Measurements from ENCODE around the gene CKM.
"Not testable (repeated sequence)": the region's sequence is repeated elsewhere in the genome, so short reads cannot be mapped to it uniquely, and the experiment has no call there.

CKM gene

GRCh38 chr19:45348367-45349125, 25.9 kb upstream of the CKM start:
- no peak for DNase-seq

GRCh38 chr19:45347570-45348366, 25.1 kb upstream of the CKM start:
- DNase-seq = no peak

GRCh38 chr19:45346449-45346848, 23.8 kb upstream of the CKM start:
- no peak for DNase-seq

- DNase-seq = no peak
Measured at GRCh38 chr19:45345506-45345860, 22.8 kb upstream of the CKM start.

- no peak for DNase-seq
Measured at GRCh38 chr19:45344621-45345505, 22.2 kb upstream of the CKM start.

- DNase-seq = no peak
Measured at GRCh38 chr19:45342911-45343310, 20.2 kb upstream of the CKM start.

- DNase-seq = no peak
Measured at GRCh38 chr19:45340899-45341453, 18.3 kb upstream of the CKM start.

GRCh38 chr19:45340232-45340898, 17.7 kb upstream of the CKM start, which contains the start of gene KLC3:
Gene KLC3, plus strand, starts transcription at chr19:45340750. Its CDS starts 4,792 bp downstream, at chr19:45345542.
- DNase-seq = no peak

GRCh38 chr19:45339629-45340028, 17.0 kb upstream of the CKM start:
- DNase-seq = no peak

GRCh38 chr19:45336696-45337251, 14.1 kb upstream of the CKM start:
- no peak for DNase-seq

GRCh38 chr19:45334881-45335280, 12.2 kb upstream of the CKM start:
- not testable (repeated sequence) for DNase-seq

GRCh38 chr19:45333609-45334303, 11.1 kb upstream of the CKM start:
- no peak for DNase-seq

- peak; percentile 42 for DNase-seq
Measured at GRCh38 chr19:45331411-45331810, 8.7 kb upstream of the CKM start.

- DNase-seq = no peak
Measured at GRCh38 chr19:45327404-45328143, 4.9 kb upstream of the CKM start.

- no peak for DNase-seq
Measured at GRCh38 chr19:45324349-45324907, 1.8 kb upstream of the CKM start.

- DNase-seq = no peak
Measured at GRCh38 chr19:45323671-45324081, 1.0 kb upstream of the CKM start.

GRCh38 chr19:45322311-45322710, 364 bp downstream of the CKM start:
- no peak for DNase-seq

GRCh38 chr19:45321848-45322247, 827 bp downstream of the CKM start:
- no peak for DNase-seq

GRCh38 chr19:45320997-45321775, 1.5 kb downstream of the CKM start:
- no peak for DNase-seq
